Activated CD8-positive, alpha-beta memory T cell treated with anti-CD3 and anti-CD28 coated beads for 36 hours (primary cell): ENCODE measurements around the gene SLIT3. TPM values are rescaled to one million over a fixed set of nuclear protein-coding genes. Genes with fewer than 3 reads are reported as not detected.
"Not testable (repeated sequence)": the region's sequence is repeated elsewhere in the genome, so short reads cannot be mapped to it uniquely, and the experiment has no call there.

Source experiments
- CTCF ChIA-PET: fragments of 350-600 bp; sonication (Branson Sonifier 250); formaldehyde crosslinking; loops from one replicate; lab custom pipeline; 2021; ENCODE audit warnings: antibody characterized with exemption; lab: Charles Lee
- POLR2A ChIA-PET: fragments of 350-600 bp; sonication (Branson Sonifier 250); formaldehyde crosslinking; loops from one replicate; lab custom pipeline; 2021; ENCODE audit warnings: antibody characterized with exemption; lab: Charles Lee
- total RNA-seq, 2 experiments: library from RNA; stranded (reverse); gene quantifications; one replicate each; pipeline ENCODE4 v1.2.3, GENCODE V29; 2021

SLIT3 gene
- total RNA-seq, 2 experiments from 2014 or later: 0.50 to 0.76 TPM

DNA sequence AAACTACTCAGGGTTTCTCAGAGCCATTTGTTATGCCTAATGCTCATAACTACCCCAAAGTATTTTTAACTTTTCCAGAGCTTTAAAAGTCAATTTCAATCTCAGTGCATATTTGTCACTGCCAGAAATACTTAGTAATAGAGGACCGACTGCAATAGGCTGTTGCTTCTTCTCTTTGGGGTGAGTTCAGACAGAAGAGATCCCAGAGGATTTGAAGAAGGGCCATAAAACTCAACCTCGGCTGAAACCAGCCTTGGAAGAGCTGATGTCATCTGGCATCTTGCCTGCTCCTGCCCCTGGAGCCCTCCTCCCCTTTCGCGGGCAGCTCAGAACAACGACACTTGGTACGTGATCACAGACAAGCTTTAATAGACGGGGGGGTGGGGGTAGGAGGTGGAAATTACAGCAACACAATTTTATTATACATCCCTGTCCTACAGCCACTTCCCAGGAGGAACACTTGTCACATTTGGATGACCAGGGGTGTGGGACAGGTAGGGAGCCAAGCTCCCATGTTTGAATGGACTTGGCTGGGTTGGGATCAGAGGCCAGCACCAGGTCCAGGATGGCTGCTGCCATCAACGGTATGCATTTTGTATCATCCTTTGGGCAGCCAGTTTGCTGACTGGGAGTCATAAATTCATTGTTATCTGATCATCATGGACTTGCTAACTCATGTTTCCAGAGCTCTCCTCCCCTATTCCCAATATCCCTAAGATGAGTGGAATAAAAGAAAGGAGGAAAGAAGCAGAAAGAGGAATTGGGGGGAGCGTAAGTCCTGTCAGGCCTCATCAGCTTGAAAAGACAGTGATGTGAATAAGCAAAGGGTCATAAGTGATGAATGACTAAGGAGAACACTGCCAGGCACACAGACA is 535.2 kb downstream of the SLIT3 start:
- ChIA-PET POLR2A (interaction anchor here (0.6 kb wide), 1 partner anchor 194 kb away, joined by 5 read pairs; no protein-coding TSS in a partner anchor), CTCF (no interaction called here)

DNA sequence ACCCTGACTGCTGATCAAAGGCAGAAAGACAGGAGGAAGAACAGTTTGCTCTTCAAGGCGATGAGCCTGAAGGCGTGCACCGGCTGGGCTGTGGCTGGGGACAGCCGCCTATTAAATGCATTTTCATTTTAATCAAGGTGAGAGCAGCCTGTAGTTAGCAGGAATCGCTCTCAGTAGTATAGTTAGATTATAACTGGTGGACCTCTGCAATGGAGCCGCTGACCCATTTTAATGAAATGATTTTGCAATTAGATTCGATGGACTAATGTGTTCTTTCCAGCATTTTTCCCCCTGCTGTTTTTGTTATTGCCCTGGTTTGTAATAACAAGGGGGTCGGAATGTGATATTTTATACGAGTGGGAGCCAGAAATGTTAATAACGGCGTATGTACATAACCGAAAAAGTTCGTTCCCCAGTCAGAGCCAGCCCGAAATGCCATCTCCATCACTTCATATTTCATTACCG is 535.8 kb downstream of the SLIT3 start:
- POLR2A ChIA-PET: interaction anchor here (0.6 kb wide), 1 partner anchor 194 kb away, joined by 5 read pairs; no protein-coding TSS in a partner anchor
- CTCF ChIA-PET: no interaction called here

DNA sequence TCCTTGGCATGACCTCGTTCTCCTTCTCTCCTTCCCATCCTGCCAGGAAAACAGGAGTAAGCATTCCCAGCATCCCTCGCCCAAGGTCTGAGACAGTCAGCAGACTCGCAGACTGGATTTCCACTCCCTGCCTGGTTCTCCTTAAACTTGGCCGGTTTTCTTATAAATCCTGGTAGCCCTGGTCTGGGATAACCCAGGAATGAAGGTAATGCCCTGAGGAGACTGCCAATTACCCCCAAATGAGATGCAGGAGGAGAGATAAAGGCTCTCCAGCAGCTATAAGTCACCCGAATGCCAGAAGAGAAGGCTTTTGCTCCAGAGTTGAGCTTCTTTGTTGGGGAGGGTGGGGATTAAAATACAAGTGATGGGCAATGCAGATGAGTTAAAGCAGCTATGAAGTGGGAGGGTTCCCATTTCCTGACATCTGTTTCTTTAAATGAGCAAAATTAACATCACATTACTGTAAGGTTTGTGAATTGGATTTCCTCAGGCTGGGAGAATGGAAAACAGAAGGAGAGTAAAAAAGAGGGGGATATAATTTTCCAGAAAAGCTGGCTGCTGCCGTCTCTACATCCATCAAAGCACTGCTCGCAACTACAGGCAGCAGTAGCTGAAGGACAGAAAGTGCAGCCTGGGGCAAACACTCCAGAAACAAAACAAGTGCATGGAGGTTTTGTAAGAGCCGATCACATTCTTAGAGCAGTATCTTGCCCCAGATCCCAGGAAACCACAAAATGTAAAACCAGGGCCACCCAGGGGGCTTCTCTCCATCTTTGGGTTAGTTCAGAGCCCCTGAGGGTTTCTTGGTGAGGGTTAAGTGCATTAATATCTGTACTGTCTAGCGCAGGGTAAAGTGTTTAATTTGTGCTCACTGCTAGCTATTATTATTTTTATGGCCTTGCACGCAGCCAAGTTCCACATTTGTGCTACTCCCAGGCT is 544.2 kb downstream of the SLIT3 start:
- ChIA-PET POLR2A (no interaction called here), CTCF (no interaction called here)

DNA sequence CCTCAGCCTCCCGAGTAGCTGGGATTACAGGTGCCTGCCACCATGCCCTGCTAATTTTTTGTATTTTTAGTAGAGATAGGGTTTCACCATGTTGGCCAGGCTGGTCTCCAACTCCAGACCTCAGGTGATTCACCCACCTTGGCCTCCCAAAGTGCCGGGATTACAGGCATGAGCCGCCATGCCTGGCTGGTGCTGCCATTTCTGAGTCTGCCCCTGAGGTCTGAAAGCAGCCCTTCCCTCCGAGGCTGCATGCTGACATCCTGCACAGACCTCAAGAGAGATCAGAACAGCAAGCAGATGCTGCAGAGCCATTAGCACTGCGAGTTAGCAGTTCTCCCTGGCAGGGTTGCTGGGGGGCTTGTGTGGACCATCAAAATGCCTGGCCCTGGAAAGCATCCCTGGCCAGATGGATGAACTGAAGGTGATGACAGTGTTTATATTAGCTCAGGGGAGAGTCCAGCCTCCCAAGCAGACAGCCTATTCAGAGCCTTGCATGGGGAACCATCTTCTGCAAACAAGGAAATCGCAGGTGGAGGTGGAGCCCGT is 545.3 kb downstream of the SLIT3 start:
- POLR2A ChIA-PET: no interaction called here

DNA sequence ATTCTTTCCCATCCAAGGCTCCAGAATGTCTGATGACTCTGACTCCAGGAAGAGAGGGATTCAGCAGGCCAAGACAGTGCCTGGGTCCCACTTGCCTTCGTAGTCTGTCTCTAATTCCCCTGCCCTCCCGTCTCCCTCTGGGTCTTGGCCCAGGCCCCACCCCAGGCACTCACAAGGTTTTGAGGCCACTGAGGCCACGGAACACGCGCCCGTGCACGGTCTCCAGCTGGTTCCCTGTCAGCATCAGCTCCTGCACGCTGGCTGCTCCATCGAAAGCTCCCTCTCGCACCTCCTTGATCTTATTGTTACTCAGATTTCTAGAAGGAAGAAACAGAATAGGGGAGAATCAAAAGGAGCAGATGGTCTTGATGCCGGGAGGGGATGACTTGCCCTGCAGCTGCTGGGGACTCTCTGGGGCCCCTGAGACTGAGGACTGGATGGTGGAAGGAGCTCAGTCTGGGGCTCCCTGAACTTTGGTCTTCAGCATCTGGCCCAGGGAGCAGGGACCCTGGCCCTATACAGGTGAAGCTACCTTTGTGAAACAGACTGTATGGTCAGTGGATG is 547.2 kb downstream of the SLIT3 start:
- POLR2A ChIA-PET: no interaction called here
- CTCF ChIA-PET: no interaction called here

More for the DNA sequence above, 545.3 kb downstream of the SLIT3 start:
- CTCF ChIA-PET: no interaction called here

DNA sequence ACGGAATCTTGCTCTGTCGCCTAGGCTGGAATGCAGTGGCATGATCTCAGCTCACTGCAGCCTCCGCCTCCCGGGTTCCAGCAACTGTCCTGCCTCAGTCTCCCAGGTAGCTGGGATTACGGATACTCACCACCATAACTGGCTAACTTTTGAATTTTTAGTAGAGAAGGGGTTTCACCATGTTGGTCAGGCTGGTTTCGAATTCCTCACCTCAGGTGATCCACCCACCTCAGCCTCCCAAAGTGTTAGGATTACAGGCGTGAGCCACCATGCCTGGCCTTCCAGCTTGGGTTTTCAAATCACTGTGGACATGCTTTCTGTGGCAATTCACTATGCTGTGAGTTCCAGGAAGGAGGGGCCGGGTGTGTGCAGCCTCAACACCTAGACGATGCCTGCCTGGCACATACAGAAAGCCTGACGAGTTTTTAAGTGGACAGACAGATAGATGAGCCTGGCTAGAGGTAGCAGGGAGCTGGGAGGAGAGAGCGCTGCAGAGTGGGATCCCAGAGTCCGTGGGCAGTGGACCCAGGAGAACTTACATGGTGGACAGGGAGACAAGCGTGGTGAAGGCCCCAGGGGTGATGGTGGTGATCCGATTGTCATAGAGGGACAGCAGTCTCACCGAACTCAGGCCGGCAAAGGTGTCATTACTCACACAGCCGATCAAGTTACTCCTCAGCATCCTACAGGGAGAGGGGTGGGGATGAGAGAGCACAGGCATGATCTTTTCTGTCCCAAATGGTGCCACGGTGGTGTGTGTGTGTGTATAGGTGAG is 548.3 kb downstream of the SLIT3 start:
- ChIA-PET CTCF (no interaction called here), POLR2A (no interaction called here)

DNA sequence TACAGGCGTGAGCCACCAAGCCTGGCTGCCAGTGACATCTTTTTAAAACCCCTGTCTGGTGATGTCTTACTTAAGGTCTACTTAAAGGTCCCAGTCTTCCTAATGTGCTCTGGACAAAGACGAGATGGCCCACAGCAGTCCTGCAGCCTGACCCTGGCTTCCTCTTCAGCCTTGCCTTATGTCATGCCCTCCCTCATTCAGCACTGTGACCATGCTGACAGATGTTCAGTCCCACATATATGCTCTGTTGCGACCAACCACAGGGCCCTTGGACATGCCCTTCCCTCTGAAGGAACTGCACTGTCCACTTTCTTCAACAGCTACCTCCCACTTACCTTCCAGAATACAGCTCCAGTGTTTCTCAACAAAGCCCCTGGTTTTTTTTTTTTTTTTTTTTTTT is 548.9 kb downstream of the SLIT3 start:
- ChIA-PET POLR2A (no interaction called here), CTCF (no interaction called here)

DNA sequence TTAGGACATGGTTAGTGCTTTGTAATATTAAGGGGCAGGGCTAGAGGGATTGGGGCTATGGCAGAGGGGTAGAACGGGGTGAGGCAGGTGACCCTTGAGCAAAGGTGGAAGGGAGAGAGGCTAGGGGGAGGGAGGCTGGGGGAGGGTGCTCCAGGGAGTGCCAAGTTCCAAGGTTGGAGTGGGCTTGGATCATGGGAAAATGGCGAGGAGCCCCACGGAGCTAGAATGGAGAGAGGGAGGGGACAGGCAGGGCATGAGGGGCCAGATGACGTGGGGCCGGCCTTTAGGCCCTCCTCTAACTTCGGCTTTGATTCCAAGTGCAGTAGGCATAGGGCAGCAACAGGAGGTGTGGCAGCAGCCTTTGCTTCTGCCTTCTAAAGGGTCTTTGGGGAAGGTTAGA is 550.0 kb downstream of the SLIT3 start:
- CTCF ChIA-PET: no interaction called here
- POLR2A ChIA-PET: no interaction called here

DNA sequence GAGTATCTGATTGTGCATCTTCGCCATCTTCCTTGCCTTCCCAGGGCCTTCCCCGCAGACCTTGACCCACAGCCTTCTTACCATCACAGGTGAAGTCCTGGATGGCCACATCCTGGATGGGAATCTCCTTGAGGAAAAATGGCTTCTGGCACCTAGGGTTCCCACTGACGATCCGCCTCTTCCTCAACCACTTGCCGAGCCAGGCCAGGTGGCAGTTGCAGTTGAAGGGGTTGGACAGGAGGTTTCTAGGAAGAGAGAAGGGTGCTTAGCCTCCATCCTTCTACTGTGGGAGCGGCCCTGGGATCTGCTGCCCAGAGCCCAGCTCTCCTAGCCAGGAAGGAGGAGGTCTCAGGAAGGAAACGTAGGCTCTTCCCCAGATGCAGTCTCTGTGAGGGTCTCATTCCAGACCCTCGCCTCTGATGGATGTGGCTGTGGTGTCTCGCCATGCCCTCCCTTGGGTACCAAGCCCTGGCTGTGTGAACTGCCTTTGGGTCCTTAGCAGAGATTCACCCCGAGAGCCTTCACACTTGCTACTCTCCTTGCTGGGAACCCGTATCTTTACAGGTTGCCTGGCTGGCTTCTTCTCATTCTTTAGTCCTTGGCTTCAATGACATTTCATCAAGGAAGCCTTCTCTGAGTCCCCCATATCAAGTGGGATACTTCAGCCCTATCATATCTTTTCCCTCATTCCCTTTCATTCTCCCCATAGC is 551.4 kb downstream of the SLIT3 start:
- CTCF ChIA-PET: no interaction called here
- POLR2A ChIA-PET: no interaction called here

DNA sequence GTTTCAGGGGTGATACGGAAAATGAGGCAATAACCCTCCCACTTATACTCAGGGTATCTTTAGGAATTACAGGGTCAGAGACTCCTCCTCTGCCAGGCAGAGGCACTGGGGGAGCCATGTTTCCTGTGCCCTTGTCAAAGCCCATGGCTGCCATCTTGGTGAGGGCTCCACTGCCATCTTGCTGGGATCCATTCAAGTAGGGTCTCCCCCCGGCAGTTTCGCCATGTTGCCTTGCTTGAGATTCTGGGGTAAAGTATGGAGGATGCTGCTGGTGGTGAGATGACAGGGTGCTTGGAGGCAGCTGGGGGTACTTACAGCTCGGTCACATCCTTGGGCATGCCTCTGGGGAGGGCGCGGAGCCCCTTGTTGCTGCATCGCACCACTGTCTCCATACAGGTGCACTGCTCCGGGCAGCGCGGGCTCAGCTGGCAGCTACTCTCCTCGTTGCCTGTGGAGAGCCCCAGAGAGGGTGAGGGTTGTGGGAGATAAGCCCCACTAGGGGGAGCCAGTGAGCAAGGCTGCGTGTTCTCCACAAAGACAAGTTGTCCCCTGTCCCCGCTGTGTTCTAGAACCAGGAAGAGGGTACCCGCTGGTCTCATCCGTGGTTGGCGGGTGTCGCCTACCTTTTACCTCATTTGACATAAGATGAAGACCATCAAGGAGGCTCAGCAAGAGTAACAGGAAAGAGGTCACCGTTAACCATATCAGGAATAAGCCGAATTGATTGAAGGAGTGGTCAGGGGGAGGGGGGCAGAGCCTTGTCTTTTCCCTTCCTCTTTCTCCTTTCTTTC is 552.8 kb downstream of the SLIT3 start:
- POLR2A ChIA-PET: no interaction called here
- CTCF ChIA-PET: no interaction called here

DNA sequence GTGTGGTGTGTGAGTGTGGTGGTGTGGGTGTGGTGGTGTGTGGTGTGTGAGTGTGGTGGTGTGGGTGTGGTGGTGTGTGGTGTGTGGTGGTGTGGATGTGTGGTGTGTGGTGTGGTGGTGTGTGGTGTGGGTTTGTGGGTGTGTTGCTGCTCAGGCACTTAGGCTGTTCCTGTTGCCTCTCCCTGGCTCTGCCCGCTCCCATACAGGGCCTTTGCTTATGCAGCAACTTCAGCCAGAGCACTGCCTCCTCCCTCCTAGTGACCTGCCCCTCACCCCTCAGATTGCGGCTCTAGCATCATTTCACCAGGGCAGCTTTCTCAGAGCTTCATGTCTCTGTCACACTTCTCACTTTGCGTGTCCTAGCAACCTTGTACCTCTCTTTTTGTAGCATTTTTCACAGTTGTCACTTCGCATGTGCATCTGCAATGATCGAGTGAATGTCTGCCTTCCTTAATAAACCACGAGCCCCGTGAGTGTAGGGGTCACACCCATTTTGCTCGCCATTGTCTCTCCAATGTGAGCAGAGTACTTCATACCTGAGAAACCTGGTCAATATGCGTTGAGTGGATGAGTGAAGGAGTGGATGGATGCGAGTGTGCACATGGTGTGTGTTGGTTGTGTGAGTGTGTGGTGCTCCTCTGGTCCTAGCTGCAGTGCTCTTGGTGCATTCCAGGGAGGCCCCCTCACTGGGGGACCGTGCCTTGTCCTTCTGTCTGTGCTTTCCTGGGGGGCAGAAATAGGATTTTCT is 553.9 kb downstream of the SLIT3 start:
- CTCF ChIA-PET: no interaction called here
- POLR2A ChIA-PET: no interaction called here

DNA sequence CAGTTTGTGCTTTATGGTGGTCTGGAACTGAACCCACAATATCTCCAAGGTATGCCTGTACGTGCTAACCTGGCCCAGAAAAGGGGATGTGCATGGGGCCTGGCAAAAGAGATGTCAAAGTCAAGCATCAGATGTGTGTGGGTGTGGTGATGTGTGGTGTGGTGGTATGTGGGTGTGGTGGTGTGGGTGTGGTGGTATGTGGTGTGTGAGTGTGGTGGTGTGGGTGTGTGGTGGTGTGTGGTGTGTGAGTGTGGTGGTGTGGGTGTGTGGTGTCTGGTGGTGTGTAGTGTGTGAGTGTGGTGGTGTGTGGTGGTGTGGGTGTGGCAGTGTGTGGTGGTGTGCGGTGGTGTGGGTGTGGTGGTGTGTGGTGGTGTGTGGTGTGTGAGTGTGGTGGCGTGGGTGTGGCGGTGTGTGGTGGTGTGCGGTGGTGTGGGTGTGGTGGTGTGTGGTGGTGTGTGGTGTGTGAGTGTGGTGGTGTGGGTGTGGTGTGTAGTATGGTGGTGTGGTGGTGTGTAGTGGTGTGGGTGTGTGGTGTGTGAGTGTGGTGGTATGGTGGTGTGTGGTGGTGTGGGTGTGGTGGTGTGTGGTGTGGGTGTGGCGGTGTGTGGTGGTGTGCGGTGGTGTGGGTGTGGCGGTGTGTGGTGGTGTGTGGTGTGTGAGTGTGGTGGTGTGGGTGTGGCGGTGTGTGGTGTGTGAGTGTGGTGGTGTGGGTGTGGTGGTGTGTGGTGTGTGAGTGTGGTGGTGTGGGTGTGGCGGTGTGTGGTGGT is 554.6 kb downstream of the SLIT3 start:
- POLR2A ChIA-PET, CTCF ChIA-PET: not testable (repeated sequence)

DNA sequence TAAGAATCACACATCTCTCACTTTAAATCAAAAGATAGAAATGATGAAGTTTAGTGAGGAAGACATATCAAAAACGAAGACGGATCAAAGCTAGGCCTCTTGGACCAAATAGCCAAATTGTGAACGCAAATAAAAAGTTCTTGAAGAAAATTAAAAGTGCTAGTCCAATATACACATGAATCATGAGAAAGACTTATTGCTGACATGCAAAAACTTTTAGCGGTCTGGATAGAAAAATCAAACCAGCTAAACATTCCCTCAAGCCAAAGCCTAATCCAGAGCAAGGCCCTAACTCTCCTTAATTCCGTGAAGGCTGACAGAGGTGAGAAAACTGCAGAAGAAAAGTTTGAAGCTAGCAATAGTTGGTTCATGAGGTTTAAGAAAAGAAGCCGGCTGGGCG is 557.3 kb downstream of the SLIT3 start:
- ChIA-PET CTCF (no interaction called here), POLR2A (no interaction called here)

DNA sequence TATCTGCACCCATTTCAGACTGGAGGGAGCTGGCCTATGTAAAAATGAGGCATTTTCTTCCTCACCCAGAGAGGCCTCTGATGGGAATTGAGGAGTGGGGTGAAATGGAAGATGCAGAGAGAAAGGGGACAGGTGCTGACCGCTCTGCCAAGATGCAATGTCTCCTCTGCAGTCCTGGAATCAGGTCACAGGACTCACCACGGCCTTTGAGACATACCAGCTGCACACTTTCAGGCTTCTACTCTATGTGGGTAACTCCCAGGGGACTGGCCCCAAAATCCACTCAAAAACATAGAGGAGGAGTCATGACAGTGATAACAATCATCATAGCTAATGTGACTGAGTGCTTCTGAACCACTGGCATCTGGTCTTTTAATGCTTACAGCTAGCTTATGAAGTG is 558.6 kb downstream of the SLIT3 start:
- POLR2A ChIA-PET, CTCF ChIA-PET: not testable (repeated sequence)

DNA sequence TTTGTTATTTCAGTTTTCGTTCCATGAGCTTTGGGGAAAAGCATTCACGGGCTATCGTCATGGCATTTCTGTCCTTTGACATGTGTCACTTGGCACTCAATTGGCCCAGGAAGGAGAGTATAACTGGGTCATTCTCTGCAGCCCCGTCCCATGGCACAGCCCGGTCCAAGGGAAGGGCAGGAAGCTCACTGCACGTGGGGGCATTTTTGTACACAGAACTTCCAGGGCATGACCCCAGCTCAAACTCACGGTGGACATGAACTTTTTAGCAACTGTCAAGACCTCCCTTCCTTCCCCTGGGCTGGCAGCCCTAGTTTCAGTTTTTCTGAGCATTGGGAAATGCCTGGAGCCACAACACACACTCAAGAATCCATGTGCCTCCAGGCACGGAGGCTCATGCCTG is 560.1 kb downstream of the SLIT3 start:
- ChIA-PET POLR2A (no interaction called here), CTCF (interaction anchor here (0.5 kb wide), 1 partner anchor 149 kb away, joined by 3 read pairs; no protein-coding TSS in a partner anchor)
